ENCODE measurements around the gene PTOV1. TPM values are rescaled to one million over a fixed set of nuclear protein-coding genes. Genes with fewer than 3 reads are reported as not detected.

The PTOV1 gene
- total RNA-seq, 1 experiment from 2014 or later = 114 TPM

- no peak for TF ChIP-seq TCF7L2 (IDR thresholded peaks at IDR 0.05; ENCODE audit: low read depth, low read length)
- TF ChIP-seq SIN3A (IDR thresholded peaks at IDR 0.05; ENCODE audit: borderline replicate concordance, insufficient read depth, low read depth, low read length) = no peak
- no peak for TF ChIP-seq POLR2AphosphoS5 (IDR thresholded peaks at IDR 0.05; ENCODE audit: low read depth, low read length)
- no peak for TF ChIP-seq CTCF (IDR thresholded peaks at IDR 0.05)
- TF ChIP-seq REST (IDR thresholded peaks at IDR 0.05; ENCODE audit: insufficient read depth in 1 of 2, low read depth in 2 of 2, low read length in 1 of 2) = no peak
- no peak for ATAC-seq
- Histone ChIP-seq H3K9me3 (ENCODE audit: control insufficient read depth, insufficient read depth, low read depth, low read length) (no peaks in the 10 kb centered on the region), H3K27me3 (ENCODE audit: control insufficient read depth, insufficient read depth, low read length) (no peaks in the 10 kb centered on the region), H3K27ac (ENCODE audit: low read length) (no peak overlapping the region), H3K36me3 (ENCODE audit: control insufficient read depth, insufficient read depth, low read length) (no peaks in the 10 kb centered on the region; the same call in 1 of the 2 replicates), H3K4me1 (ENCODE audit: control insufficient read depth, insufficient read depth, low read length) (no peaks in the 10 kb centered on the region), H3K4me3 (ENCODE audit: low read depth in 2 of 2, low read length in 2 of 2) (no peak overlapping the region)
- POLR2A ChIA-PET = no interaction called here
- in situ Hi-C loops (cut with HindIII; ENCODE audit: low pct_unique_long_range_greater_than_20kb, low sequenced_read_pairs) = no loop called here
- no TSS peak for BruUV-seq (replicated peaks)
- intact Hi-C loops (cut with micrococcal nuclease; ENCODE audit: unreplicated experiment) = no loop called here
- CTCF ChIA-PET = no interaction called here
- DNase-seq (ENCODE audit: low read depth, low spot score) = no peak
These were observed 14.0 kb upstream of the PTOV1 start for GRCh38 chr19:49837009-49837310.

- no peak for ATAC-seq
- no peak overlapping the region for H3K4me3 ChIP-seq (ENCODE audit: low read depth in 2 of 2, low read length in 2 of 2)
- H3K9me3 ChIP-seq (ENCODE audit: control insufficient read depth, insufficient read depth, low read depth, low read length) = no peaks in the 10 kb centered on the region
- CTCF ChIA-PET = no interaction called here
- no peak overlapping the region for H3K27ac ChIP-seq (ENCODE audit: low read length)
- no TSS peak for BruUV-seq (replicated peaks)
- intact Hi-C loops (cut with micrococcal nuclease; ENCODE audit: unreplicated experiment) (no loop called here), in situ Hi-C loops (cut with HindIII; ENCODE audit: low pct_unique_long_range_greater_than_20kb, low sequenced_read_pairs) (no loop called here)
- H3K36me3 ChIP-seq (ENCODE audit: control insufficient read depth, insufficient read depth, low read length) = no peaks in the 10 kb centered on the region; the same call in 1 of the 2 replicates
- H3K4me1 ChIP-seq (ENCODE audit: control insufficient read depth, insufficient read depth, low read length) = no peaks in the 10 kb centered on the region
- POLR2A ChIA-PET = no interaction called here
- DNase-seq (ENCODE audit: low read depth, low spot score) = no peak
- H3K27me3 ChIP-seq (ENCODE audit: control insufficient read depth, insufficient read depth, low read length) = no peaks in the 10 kb centered on the region
- TF ChIP-seq CTCF (IDR thresholded peaks at IDR 0.05) = no peak
- no peak for TF ChIP-seq TCF7L2 (IDR thresholded peaks at IDR 0.05; ENCODE audit: low read depth, low read length)
- TF ChIP-seq POLR2AphosphoS5 (IDR thresholded peaks at IDR 0.05; ENCODE audit: low read depth, low read length) = no peak
- TF ChIP-seq SIN3A (IDR thresholded peaks at IDR 0.05; ENCODE audit: borderline replicate concordance, insufficient read depth, low read depth, low read length) = no peak
- TF ChIP-seq REST (IDR thresholded peaks at IDR 0.05; ENCODE audit: insufficient read depth in 1 of 2, low read depth in 2 of 2, low read length in 1 of 2) = no peak
These were observed 13.5 kb upstream of the PTOV1 start for GRCh38 chr19:49837425-49837824.
